K562 (cell line): ENCODE measurements around the gene ZC3H10. TPM values are rescaled to one million over a fixed set of nuclear protein-coding genes. Genes with fewer than 3 reads are reported as not detected.

Experiments
- ARNT ChIP-seq, 2 experiments: fragments of 450-650 bp; IDR thresholded peaks; 2 replicates each; pipeline ENCODE4 v1.6.1; 2016; ENCODE audit warnings: mild to moderate bottlenecking in 1 of 2
- CEBPB ChIP-seq: fragments of 450-650 bp; IDR thresholded peaks from 2 replicates; pipeline ENCODE4 v1.6.1; 2016; ENCODE audit warnings: missing genetic modification characterization, missing compliant biosample characterization
- CHD2 ChIP-seq: IDR thresholded peaks from 2 replicates; pipeline ENCODE4 v1.6.1; 2011; ENCODE audit warnings: low read depth, low read length
- ELF1 ChIP-seq: fragments of 200-800 bp; sonication (Bioruptor generic); IDR thresholded peaks from 2 replicates; pipeline ENCODE4 v1.6.1; 2016; ENCODE audit warnings: missing genetic modification characterization, missing compliant biosample characterization
- FIP1L1 ChIP-seq: fragments of 200-400 bp; formaldehyde crosslinking; IDR thresholded peaks from 2 replicates; pipeline ENCODE4 v1.6.1; 2018; ENCODE audit warnings: mild to moderate bottlenecking, low read depth, low read length; ENCODE audit not compliant: poor library complexity, severe bottlenecking
- GTF2E2 ChIP-seq: fragments of 200-800 bp; sonication (Bioruptor generic); IDR thresholded peaks from 2 replicates; pipeline ENCODE4 v1.6.1; 2016; ENCODE audit warnings: missing genetic modification characterization, missing compliant biosample characterization
- KAT2B ChIP-seq: IDR thresholded peaks from one replicate; pipeline ENCODE4 v1.6.1; 2012; ENCODE audit warnings: low read depth, mild to moderate bottlenecking, control low read depth, inconsistent platforms, low read length, moderate library complexity
- KDM4B ChIP-seq, 2 experiments: fragments of 450-650 bp in 1 of 2; sonication (generic) in 1 of 2; IDR thresholded peaks; 2 replicates each; pipeline ENCODE4 v1.6.1; 2016 to 2017; ENCODE audit warnings: borderline replicate concordance in 2 of 2, antibody characterized with exemption in 1 of 2, low read depth in 1 of 2, mild to moderate bottlenecking in 1 of 2
- MBD2 ChIP-seq: sonication (generic); IDR thresholded peaks from 2 replicates; pipeline ENCODE4 v1.6.1; 2016; ENCODE audit warnings: low read depth, borderline replicate concordance
- MCM5 ChIP-seq: fragments of 450-650 bp; IDR thresholded peaks from 2 replicates; pipeline ENCODE4 v1.6.1; 2016; ENCODE audit warnings: low read depth
- MEF2A ChIP-seq: IDR thresholded peaks from 2 replicates; pipeline ENCODE4 v1.6.1; 2011; ENCODE audit warnings: low read depth, mild to moderate bottlenecking, low read length, moderate library complexity; ENCODE audit not compliant: control insufficient read depth
- NFRKB ChIP-seq: fragments of 450-650 bp; IDR thresholded peaks from 2 replicates; pipeline ENCODE4 v1.6.1; 2016; ENCODE audit warnings: low read depth
- NUFIP1 ChIP-seq: fragments of 450-650 bp; IDR thresholded peaks from 2 replicates; pipeline ENCODE4 v1.6.1; 2018; ENCODE audit not compliant: partially characterized antibody
- SMAD3 ChIP-seq: fragments of 450-650 bp; formaldehyde crosslinking; conservative IDR thresholded peaks from 2 replicates; pipeline ENCODE4 v1.4.0; 2020; ENCODE audit warnings: mild to moderate bottlenecking
- SMARCA5 ChIP-seq: fragments of 450-650 bp; IDR thresholded peaks from 2 replicates; pipeline ENCODE4 v1.6.1; 2016
- SNIP1 ChIP-seq: fragments of 450-650 bp; IDR thresholded peaks from 2 replicates; pipeline ENCODE4 v1.7.1; 2017; ENCODE audit warnings: low read depth, mild to moderate bottlenecking
- SREBF2 ChIP-seq: sonication (generic); formaldehyde crosslinking; IDR thresholded peaks from 2 replicates; pipeline ENCODE4 v1.4.0; 2020; ENCODE audit warnings: mild to moderate bottlenecking, missing genetic modification reagents
- STAT5A ChIP-seq: IDR thresholded peaks from 2 replicates; pipeline ENCODE4 v1.6.1; 2012; ENCODE audit warnings: low read length, inconsistent platforms, borderline replicate concordance
- ZNF347 ChIP-seq: fragments of 450-650 bp; formaldehyde crosslinking; IDR thresholded peaks from 2 replicates; pipeline ENCODE4 v1.4.0; 2020; ENCODE audit warnings: low read depth, mild to moderate bottlenecking, moderate library complexity
- ZNF586 ChIP-seq: fragments of 450-650 bp; formaldehyde crosslinking; conservative IDR thresholded peaks from 2 replicates; pipeline ENCODE4 v1.4.0; 2020; ENCODE audit warnings: mild to moderate bottlenecking, moderate library complexity
- ZNF589 ChIP-seq: fragments of 200-800 bp; sonication (Bioruptor generic); IDR thresholded peaks from 2 replicates; pipeline ENCODE4 v1.6.1; 2016; ENCODE audit warnings: low read depth, missing genetic modification characterization, missing compliant biosample characterization
- polyA plus RNA-seq, 8 experiments: library from polyadenylated mRNA; depleted of rRNA in 4 of 8; stranded (reverse) in 5 of 8; unstranded in 3 of 8; fragments of >200 nt; fragmentation: Nextera tagmentation in 2 of 8; fragmentation: Illumina TruSeq in 1 of 8; extraction: Ambion mirVana in 2 of 8; extraction: Trizol in 1 of 8; gene quantifications; 2 replicates each; pipeline versions ENCODE4 v1.2.1 to v1.2.3, GENCODE V29; 2011 to 2014; ENCODE audit warnings: inconsistent platforms in 1 of 8, missing spikeins in 1 of 8
- total RNA-seq, 7 experiments: library from RNA; depleted of rRNA in 6 of 7; stranded (reverse); fragments of >200 nt in 6 of 7; fragmentation: Illumina TruSeq in 2 of 7; extraction: Trizol in 2 of 7; gene quantifications; 2 replicates each; pipeline versions ENCODE4 v1.2.1 to v1.2.3, GENCODE V29; 2011 to 2021; ENCODE audit warnings: low replicate concordance in 1 of 7
- TF ChIP-seq, protein P1 (sequence below): fragments of 250-450 bp; sonication (Bioruptor Pico); IDR thresholded peaks from 2 replicates; pipeline ENCODE4 v1.5.0; 2021
- TF ChIP-seq, protein P2 (sequence below), 2 experiments: fragments of 450-650 bp in 1 of 2; IDR thresholded peaks; 2 replicates each; pipeline ENCODE4 v1.6.1; 2011 to 2017; ENCODE audit warnings: low read depth in 2 of 2, antibody characterized with exemption in 1 of 2, borderline replicate concordance in 1 of 2, low read length in 1 of 2, mild to moderate bottlenecking in 1 of 2, mixed read lengths in 1 of 2; ENCODE audit not compliant: control insufficient read depth in 1 of 2

The ZC3H10 gene
- total and polyA plus RNA-seq, 9 of the 15 experiments (the other 6 are each of a cell fraction or from before 2014, with no cell fraction given) = 0.31 to 4.1 (median 1.6) TPM

DNA sequence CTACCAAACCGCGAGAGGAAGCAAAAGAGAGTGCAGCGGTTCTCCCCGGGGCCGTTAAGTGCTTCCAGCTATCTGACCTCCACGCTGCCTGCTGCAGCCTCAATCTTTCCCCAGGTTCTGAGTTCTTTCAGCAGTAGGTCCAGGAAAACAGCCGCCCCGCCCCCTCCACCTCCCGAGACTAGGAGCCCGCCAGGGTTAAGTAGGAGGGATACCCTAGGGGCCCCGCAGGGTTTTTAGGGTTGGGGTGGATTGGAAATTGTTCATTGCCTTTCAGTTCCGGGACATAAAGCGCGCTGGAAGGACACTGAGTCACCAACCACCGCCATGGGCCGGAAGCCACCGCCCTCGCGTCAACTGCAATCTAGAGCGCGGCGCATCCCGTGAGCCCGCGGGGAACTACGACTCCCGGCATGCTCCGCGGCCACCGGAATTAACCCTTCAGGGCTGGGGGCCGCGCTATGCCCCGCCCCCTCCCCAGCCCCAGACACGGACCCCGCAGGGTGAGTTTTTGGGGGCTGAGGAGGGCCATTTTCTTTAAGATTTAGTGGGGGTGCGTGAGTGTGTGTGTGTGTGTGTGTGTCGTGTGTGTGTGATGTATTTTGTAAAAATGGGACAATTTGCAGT is 34.2 kb downstream of the ZC3H10 start, which contains the start of gene MYL6B (continued):
- TF ChIP-seq SREBF2 (no peak), CEBPB (tag) (no peak), NUFIP1 (no peak), NFRKB (peak; percentile 60), MBD2 (peak; percentile 80), ZNF347 (CRISPR knock-in tag) (no peak), MEF2A (no peak), SMAD3 (no peak), CHD2 (peak; percentile 79), ZNF589 (CRISPR knock-in tag) (0 out of 2 replicates have a peak, but pooled peaks have one; percentile 36), ELF1 (tag) (peak; percentile 87), KDM4B (IDR thresholded peaks at IDR 0.05; ENCODE audit: borderline replicate concordance in 2 of 2, low read depth in 1 of 2) (peak in 1 of 2 experiments; percentile 83; a peak in 2 of 4 replicates), SMARCA5 (no peak), SNIP1 (no peak), ZNF586 (CRISPR knock-in tag) (no peak), GTF2E2 (tag) (peak; percentile 83; the same call in 1 of the 2 replicates), KAT2B (no peak), FIP1L1 (no peak), MCM5 (no peak), ARNT (IDR thresholded peaks at IDR 0.05) (no peak), STAT5A (no peak; the same call in 1 of the 2 replicates)
- TF ChIP-seq, protein P1, sequence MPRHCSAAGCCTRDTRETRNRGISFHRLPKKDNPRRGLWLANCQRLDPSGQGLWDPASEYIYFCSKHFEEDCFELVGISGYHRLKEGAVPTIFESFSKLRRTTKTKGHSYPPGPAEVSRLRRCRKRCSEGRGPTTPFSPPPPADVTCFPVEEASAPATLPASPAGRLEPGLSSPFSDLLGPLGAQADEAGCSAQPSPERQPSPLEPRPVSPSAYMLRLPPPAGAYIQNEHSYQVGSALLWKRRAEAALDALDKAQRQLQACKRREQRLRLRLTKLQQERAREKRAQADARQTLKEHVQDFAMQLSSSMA (CRISPR knock-in tag) = no peak
- TF ChIP-seq, protein P2, sequence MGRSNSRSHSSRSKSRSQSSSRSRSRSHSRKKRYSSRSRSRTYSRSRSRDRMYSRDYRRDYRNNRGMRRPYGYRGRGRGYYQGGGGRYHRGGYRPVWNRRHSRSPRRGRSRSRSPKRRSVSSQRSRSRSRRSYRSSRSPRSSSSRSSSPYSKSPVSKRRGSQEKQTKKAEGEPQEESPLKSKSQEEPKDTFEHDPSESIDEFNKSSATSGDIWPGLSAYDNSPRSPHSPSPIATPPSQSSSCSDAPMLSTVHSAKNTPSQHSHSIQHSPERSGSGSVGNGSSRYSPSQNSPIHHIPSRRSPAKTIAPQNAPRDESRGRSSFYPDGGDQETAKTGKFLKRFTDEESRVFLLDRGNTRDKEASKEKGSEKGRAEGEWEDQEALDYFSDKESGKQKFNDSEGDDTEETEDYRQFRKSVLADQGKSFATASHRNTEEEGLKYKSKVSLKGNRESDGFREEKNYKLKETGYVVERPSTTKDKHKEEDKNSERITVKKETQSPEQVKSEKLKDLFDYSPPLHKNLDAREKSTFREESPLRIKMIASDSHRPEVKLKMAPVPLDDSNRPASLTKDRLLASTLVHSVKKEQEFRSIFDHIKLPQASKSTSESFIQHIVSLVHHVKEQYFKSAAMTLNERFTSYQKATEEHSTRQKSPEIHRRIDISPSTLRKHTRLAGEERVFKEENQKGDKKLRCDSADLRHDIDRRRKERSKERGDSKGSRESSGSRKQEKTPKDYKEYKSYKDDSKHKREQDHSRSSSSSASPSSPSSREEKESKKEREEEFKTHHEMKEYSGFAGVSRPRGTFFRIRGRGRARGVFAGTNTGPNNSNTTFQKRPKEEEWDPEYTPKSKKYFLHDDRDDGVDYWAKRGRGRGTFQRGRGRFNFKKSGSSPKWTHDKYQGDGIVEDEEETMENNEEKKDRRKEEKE (IDR thresholded peaks at IDR 0.05; ENCODE audit: borderline replicate concordance in 1 of 2, control insufficient read depth in 1 of 2, low read depth in 2 of 2, low read length in 1 of 2) = no peak
